ENCODE results near the gene CCL17.
"Not testable (repeated sequence)": the region's sequence is repeated elsewhere in the genome, so short reads cannot be mapped to it uniquely, and the experiment has no call there.

The CCL17 gene

DNA sequence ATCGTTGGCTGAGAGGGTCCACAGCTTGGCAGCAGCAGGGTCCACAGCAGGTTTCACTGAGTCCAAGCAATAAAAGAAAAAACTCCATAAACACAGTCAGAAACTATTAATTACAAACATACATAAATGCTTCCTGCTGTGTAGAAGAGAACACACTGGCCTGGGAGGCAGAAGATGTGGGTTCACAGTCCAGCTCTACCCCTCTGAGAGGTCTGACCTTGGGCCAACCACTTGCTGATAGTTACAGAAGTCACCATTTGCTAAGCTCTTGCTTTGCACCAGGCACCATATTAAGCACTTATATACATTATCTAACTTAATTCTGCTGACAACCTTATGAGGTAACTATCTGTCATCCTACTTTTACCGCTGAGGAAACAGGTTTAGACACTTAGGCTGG is 27.9 kb downstream of the CCL17 start:
- no peak for DNase-seq (ENCODE audit: low read depth in 3 of 3)

DNA sequence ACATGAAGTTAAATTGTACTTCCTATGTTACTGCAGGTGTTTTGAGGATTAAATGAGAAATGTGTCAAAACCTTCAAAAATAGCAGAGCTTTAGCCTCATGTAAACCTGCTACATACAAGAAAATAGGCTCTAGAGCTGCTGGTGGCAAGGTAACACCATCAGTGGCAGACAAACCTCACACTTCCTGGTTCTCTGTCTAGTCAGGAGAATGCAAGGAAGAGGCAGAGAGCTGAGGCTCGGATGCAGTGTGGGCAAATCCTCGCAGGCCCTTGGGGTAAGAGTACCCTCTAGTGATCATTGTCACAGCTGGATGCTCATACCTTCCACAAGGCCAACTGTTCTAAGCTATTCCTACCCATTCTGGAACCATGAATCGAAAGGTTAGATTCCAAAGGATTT is 28.4 kb downstream of the CCL17 start:
- no peak for DNase-seq (ENCODE audit: low read depth in 3 of 3)

DNA sequence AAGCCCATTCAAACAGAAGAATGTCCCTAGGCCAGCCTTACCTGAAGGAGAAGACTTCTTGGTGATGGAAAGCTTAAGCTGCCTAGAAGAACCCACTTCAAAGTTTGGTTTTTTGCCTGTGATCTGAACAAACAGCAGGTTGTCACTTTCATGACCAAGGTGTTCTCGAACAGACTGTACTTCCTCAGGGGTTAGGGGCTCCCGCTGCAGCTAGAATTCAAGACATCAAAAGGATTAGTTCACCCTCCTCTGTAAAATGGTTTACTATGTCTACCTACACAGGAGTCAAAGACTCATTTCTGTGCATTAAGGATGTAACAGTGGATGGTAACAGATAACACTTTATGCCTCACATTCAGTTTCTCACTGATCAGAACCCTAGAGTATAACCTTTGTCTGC is 29.4 kb downstream of the CCL17 start:
- DNase-seq (ENCODE audit: low read depth in 3 of 3), result no peak

DNA sequence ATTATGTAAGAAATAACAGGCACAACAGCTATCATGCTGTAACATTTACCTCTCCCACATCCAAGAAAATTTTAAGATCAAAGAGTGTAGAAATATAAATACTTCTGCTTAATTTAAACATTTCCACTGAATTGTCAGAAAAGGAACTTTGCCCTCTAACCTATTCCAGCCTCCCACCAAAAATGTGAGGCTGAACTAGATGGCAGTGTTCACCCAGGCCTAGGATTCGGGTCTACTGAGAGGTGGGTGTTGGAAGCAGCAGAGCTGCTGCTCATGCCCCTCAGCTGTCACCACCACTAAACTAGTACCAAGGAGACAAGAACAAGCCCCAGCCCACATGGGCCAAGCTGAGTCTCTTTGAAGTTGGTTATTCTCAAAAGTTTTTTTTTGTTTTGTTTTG is 31.3 kb downstream of the CCL17 start:
- DNase-seq (ENCODE audit: low read depth in 3 of 3), result no peak

DNA sequence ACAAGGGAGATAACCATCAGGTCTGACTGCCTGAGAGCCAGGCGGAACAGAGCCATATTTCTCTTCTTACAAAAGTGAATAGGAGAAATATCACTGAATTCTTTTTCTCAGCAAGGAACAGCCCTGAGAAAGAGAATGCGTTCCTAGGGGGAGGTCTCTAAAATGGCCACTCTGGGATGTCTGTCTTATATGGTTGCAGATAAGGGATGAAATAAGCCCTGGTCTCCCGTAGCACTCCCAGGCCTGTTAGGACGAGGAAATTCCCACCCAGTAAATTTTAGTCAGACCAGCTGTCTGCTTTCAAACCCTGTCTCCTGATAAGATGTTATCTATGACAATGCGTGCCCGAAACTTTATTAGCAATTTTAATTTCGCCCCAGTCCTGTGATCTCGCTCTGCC is 35.4 kb downstream of the CCL17 start:
- not testable (repeated sequence) for DNase-seq (ENCODE audit: low read depth in 3 of 3)

DNA sequence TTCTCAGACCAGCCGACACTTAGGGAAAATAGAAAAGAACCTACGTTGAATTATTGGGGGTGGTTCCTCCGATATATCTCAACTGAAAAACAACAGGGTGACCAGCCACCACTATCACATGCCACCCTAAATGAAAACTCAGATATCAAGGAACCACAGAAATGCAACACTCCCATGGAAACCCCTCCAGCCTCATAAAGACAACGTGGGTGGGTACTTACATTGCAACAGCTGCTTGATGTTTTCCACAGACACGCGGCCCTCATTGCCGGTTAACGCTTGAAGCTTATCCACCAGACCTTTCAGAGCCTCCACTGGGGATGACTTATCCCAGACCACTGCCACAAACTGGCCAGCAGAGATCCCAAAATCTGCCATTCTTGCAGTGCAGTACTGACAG is 36.0 kb downstream of the CCL17 start:
- DNase-seq (ENCODE audit: low read depth in 3 of 3), result not testable (repeated sequence)

DNA sequence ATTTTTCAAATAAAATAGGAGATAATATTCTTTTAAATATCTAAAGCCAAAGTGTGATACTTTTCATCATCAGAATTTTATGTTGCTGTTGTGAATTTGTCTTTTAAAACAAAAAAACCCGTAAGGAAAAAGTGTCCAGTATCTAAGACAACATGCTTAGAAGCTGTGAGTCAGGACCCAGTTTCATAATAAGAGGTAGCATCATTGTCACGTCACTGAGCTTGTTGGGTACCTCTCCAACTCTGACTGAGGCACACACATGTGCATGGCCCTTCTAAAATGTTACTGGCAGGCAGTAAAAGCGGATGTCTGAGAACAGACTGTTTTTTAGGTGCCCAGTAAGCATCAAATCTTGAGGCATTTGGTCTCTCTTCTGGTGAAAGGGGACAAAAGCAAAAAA is 40.1 kb downstream of the CCL17 start:
- no peak for DNase-seq (ENCODE audit: low read depth in 3 of 3)

DNA sequence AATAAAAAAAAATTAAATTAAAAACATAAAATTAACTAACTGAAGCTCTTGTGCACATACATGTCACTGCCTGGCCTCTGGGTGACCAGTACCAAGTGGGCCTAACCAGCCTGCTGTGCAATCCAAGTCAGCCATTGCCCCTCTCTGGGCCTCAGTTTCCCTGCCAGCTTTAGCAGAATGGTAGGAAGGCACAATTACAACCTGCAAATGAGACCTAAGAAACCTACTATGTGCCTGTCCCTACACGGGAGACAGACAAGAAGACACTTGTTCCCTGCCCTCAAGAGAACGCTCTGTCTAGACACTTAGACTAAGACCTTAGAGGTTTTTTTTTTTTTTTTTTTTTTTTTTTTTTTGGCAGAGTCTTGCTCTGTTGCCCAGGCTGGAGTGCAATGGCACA is 40.9 kb downstream of the CCL17 start:
- no peak for DNase-seq (ENCODE audit: low read depth in 3 of 3)

DNA sequence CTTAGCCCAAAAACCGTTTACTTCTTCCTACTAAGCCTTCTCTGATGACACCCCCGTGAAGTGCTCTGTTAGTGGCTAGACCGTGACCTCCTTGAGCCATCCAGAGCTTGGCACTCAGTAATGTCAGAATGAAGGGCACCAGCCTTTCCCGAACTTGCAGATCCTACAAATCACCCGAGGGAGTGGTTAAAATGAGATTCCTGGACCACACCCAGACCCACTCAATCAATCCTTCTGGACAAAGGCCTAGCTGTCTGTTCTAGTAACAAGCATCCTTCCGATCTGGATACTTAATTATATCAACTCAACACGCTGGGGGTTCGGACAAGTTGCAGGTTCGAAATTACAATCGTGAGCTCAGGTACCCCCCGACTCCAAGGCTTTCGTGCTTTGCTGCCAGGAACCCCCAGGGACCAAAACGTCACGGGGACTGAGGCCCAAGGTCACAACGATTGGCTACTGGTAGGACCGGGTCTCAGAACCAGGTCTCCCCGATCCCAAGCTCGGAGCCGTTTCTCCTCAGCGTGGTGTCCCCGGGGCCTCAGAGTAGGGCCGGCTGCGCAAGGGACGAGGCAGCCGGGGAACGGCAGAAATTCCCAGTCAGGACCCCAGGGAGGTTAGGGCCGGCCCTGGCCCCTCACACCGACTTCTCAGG is 42.1 kb downstream of the CCL17 start:
- DNase-seq (ENCODE audit: low read depth in 3 of 3), result no peak

DNA sequence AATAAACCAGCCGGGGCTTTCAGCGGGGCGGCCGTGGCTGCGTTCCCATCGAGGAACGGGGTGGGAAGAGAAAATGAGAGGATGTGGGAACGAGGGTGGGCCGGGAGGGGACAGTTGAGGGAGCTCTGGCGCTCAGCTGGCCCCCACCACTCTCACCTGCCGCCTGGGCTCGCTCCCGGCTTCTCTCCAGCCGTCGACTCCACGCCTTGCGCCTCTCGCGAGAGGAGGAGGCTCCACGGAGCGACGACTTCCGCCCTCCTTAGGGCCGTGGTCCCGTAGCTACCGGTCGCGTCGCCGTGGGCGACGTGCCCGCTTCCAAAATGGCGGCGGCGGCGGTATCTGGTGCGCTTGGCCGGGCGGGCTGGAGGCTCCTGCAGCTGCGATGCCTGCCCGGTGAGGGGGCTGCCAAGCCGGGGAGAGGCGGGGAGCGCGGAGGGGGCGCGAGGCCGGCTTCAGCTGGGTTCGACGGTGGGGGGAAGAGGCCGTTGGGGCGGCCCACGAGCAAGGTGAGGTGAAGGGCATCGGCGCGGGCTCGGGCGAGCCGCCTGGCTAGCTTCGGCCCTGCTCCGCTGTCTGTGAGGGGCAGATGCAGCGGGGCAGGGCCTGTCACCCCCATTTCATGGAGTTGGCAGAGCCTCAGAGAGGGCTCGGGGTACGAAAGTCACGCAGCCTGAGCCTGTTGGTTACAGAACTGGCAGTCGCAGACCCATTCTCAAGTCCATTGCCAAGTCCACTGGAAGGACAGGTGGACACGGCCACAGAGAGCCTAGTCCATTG is 42.8 kb downstream of the CCL17 start, which contains the start of the genes CIAPIN1 and COQ9:
Gene CIAPIN1, minus strand, starts transcription at position 200 of the 777 bp plus-strand sequence. CDS start 6,457 bp downstream, outside the sequence.
Gene COQ9, plus strand, starts transcription at position 294 of the 777 bp plus-strand sequence. Its CDS starts 27 bp downstream, at position 321.
- peak; percentile 69 to 91 (median 84) for DNase-seq (ENCODE audit: low read depth in 3 of 3)

DNA sequence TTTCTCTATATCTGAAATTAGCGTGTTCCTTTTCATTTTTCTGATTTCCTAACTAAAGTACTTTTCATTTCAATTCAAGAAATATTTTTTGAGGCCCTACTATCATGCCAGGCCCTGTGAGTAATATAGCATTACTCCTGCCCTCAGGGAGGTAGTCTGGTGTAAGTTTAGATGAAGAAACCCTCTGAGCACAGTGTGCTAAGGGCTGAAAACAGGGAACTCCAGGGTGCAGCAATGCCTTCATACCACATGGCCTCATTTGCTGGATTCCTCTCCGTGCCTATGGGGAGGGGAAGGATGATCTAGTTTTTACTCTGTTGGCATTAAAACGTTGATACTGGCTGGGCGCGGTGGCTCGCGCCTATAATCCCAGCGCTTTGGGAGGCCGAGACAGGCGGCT is 47.5 kb downstream of the CCL17 start:
- no peak for DNase-seq (ENCODE audit: low read depth in 3 of 3)

DNA sequence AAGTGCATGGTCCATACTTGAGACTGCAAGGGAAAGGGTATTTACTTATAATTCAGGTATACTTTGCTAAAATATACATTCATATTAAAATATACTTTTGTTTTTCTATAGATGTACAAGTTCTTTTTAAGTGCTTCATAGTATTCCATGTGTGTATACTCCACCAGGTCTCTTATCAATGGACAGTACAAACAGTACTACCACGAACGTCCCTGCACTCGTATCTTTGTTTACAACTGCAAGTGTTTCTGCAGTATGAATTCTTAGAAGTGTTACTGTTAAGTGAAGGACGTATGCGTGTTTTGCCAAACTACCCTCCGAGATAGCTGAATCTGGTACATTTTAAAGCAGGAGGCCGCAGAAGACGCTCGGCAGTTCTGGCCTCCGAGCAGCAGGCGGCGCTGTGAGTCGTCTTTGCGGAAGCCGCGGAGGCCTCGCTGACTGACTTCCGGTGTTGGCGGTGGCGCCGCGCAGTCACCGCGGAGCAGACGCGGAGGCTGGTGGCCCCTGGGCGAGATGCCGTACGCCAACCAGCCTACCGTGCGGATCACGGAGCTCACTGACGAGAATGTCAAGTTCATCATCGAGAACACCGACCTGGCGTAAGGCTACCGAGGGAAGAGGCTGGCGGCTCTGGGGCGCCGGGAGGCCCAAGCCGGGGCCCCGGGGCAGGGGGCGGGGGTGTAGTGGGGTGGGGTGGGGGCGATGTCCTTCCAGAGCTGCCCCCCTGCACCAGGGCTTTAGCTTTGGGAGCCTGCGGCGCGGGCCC is 57.8 kb downstream of the CCL17 start, which contains the start of gene POLR2C:
Gene POLR2C, plus strand, starts transcription at position 471 of the 769 bp plus-strand sequence. Its CDS starts 46 bp downstream, at position 517.
- DNase-seq (ENCODE audit: low read depth in 3 of 3), result peak; percentile 84 to 88 (median 85)

DNA sequence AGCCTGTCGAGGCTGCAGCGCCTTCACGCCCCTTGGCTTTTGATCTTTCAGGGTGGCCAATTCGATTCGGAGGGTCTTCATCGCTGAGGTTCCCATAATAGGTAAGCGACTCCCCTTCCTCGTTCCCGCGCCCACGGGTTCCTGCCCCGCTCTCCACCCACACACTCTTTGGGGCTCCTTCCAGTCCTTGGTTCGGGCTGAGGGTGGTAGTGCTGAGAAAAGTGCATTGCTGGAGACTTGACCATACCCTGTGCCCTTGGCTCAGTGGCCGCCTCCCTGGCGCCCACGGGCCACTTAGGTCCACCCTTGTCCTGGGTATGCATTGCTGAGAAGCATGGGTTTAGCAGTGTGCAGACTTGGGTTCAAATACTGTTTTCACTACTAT is 58.4 kb downstream of the CCL17 start:
- no peak for DNase-seq (ENCODE audit: low read depth in 3 of 3)

DNA sequence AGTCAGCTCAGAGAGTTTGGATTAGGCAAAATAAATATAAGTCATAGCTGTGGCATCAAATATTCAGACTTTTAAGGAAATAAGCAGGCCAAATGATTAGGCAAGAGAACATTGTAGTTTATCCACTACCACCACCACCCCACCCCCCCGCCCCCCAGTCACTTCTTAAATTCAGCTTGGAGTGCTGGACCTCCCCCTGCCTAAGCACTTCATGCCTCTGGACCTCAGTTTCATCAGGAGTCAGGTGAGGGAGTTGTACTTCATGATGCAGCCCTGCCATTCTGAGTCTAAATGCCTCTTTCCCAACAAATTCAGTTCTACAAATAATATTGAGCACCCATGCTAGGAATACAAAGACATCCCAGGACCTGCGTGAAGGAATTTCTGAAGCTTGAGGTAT is 60.0 kb downstream of the CCL17 start:
- DNase-seq (ENCODE audit: low read depth in 3 of 3), result no peak
